Stomach (tissue), 9 donors: ENCODE results near the gene PCDHGA11. TPM values are rescaled to one million over a fixed set of nuclear protein-coding genes. Genes with fewer than 3 reads are reported as not detected.
"Not testable (repeated sequence)": the region's sequence is repeated elsewhere in the genome, so short reads cannot be mapped to it uniquely, and the experiment has no call there.

Experiments used
- DNase-seq, 2 donors: peaks; one replicate each; pipeline versions ENCODE4 v3.0.0 to v3.0.0-alpha.2; 2013 to 2019
- H3K27ac ChIP-seq, 5 donors: fragments of 200-600 bp in 4 of 5; sonication (generic) in 4 of 5; one replicate each; pipeline ENCODE4 v1.5.1; 2013 to 2019; ENCODE audit warnings: mild to moderate bottlenecking in 1 of 5, moderate library complexity in 1 of 5
- H3K27me3 ChIP-seq, 3 donors: fragments of 200-600 bp; sonication (generic); one replicate each; pipeline ENCODE4 v1.5.1; 2017 to 2019; ENCODE audit warnings: mixed run types in 1 of 3
- H3K36me3 ChIP-seq, 4 donors: fragments of 200-600 bp; sonication (generic); 1 replicate in 3 of 4; 2 replicates in 1 of 4; pipeline ENCODE4 v1.5.1; 2016 to 2019
- H3K4me1 ChIP-seq, 4 donors: fragments of 200-600 bp; sonication (generic); one replicate each; pipeline ENCODE4 v1.5.1; 2016 to 2019
- H3K4me3 ChIP-seq, 4 donors: fragments of 200-600 bp; sonication (generic) in 3 of 4; one replicate each; pipeline ENCODE4 v1.5.1; 2016 to 2019; ENCODE audit warnings: mild to moderate bottlenecking in 1 of 4
- H3K9me3 ChIP-seq, 4 donors: fragments of 200-600 bp; sonication (generic); one replicate each; pipeline ENCODE4 v1.5.1; 2016 to 2019
- CTCF ChIP-seq, 7 experiments: fragments of 450-650 bp in 4 of 7; fragments of 200-600 bp in 3 of 7; sonication (generic) in 3 of 7; IDR thresholded peaks; one replicate each; pipeline ENCODE4 v1.5.1; 2016 to 2019; ENCODE audit warnings: antibody characterized with exemption in 7 of 7, control low read depth in 2 of 7, mild to moderate bottlenecking in 1 of 7
- EP300 ChIP-seq: sonication (generic); formaldehyde crosslinking; IDR thresholded peaks from one replicate; pipeline ENCODE4 v1.6.1; 2017; ENCODE audit warnings: antibody characterized with exemption
- POLR2A ChIP-seq, 4 donors: fragments of 450-650 bp; IDR thresholded peaks; one replicate each; pipeline ENCODE4 v1.6.1; 2016; ENCODE audit warnings: antibody characterized with exemption in 4 of 4, control low read depth in 2 of 4, mild to moderate bottlenecking in 1 of 4, moderate library complexity in 1 of 4
- POLR2AphosphoS5 ChIP-seq, 3 donors: sonication (generic); formaldehyde crosslinking; IDR thresholded peaks; one replicate each; pipeline ENCODE4 v1.6.1; 2016; ENCODE audit warnings: antibody characterized with exemption in 3 of 3
- WGBS, 5 donors: extraction: QIAGEN DNeasy Blood & Tissue Kit in 3 of 5; methylation state at CpG; one replicate each; pipeline versions ENCODE4 v1.1.5 to v1.1.7; 2013 to 2018; 5-methylcytosine and 5-hydroxymethylcytosine counted together
- intact Hi-C: fragments of 100-400 bp; cut with DNase I; formaldehyde crosslinking; loops from one replicate; pipeline ENCODE4 v1.15.1; 2023; ENCODE audit warnings: low total_unique reads
- polyA plus RNA-seq, 3 donors: library from polyadenylated mRNA; stranded (reverse); fragments of 200-250 nt; gene quantifications; one replicate each; pipeline ENCODE4 v1.2.3, GENCODE V29; 2013
- total RNA-seq, 5 donors: library from RNA; depleted of rRNA; stranded (reverse); fragments of >200 nt; gene quantifications; one replicate each; pipeline versions ENCODE4 v1.1.0 to v1.2.3, GENCODE V29; 2014 to 2016
- donor health status: healthy with polysubstance abuse.
- donor health status: Bipolar disorder and iron deficiency.
- donor health status: healthy.

The PCDHGA11 gene
- total and polyA plus RNA-seq, 8 donors: 0.25 to 15.2 (median 0.89) TPM

GRCh38 chr5:141413540-141414069, 7.2 kb upstream of the PCDHGA11 start:
- H3K4me1 ChIP-seq: peaks cover 0 to 25% (median 7%) of the 10 kb centered on the region in 4 donors
- intact Hi-C loops: loop anchor here (10.0 kb wide), 1 partner anchor 111 kb away; no protein-coding TSS in a partner anchor
- H3K27ac ChIP-seq: no peak overlapping the region
- no peak for DNase-seq
- WGBS, 5 donors: 8 to 19% (median 14%) methylated on average over 24 to 25 of the region's 25 CpGs
- peaks cover 47 to 99% (median 89%) of the 10 kb centered on the region in 4 donors for H3K9me3 ChIP-seq
- TF ChIP-seq POLR2A (IDR thresholded peaks at IDR 0.05): no peak
- no peak for TF ChIP-seq POLR2AphosphoS5 (IDR thresholded peaks at IDR 0.05)
- no peak for TF ChIP-seq CTCF (IDR thresholded peaks at IDR 0.05)
- TF ChIP-seq EP300: no peak
- peaks cover 0 to 81% (median 28%) of the 10 kb centered on the region in 3 donors for H3K27me3 ChIP-seq
- peaks cover 0 to 14% (median 8%) of the 10 kb centered on the region in 4 donors for H3K36me3 ChIP-seq
- H3K4me3 ChIP-seq: peak overlapping the region; percentile 27 to 48 (median 39)

- not testable (repeated sequence) for DNase-seq, H3K4me3 ChIP-seq, H3K27ac ChIP-seq
- Histone ChIP-seq H3K9me3 (peaks cover 47 to 99% (median 89%) of the 10 kb centered on the region in 4 donors), H3K36me3 (peaks cover 0 to 20% (median 8%) of the 10 kb centered on the region in 4 donors), H3K4me1 (peaks cover 0 to 25% (median 9%) of the 10 kb centered on the region in 4 donors), H3K27me3 (peaks cover 0 to 81% (median 27%) of the 10 kb centered on the region in 3 donors)
- intact Hi-C loops: loop anchor here (10.0 kb wide), 1 partner anchor 110 kb away; no protein-coding TSS in a partner anchor
- 27 to 40% (median 29%) methylated on average over 6 to 46 of the region's 46 CpGs for WGBS, 5 donors
These were observed 6.1 kb upstream of the PCDHGA11 start for GRCh38 chr5:141414548-141415274.

- DNase-seq: not testable (repeated sequence)
These were observed 5.6 kb upstream of the PCDHGA11 start for GRCh38 chr5:141415275-141415618.

GRCh38 chr5:141417494-141418172, 3.2 kb upstream of the PCDHGA11 start, which contains the start of gene PCDHGB7:
TSS of gene PCDHGB7 (plus strand) at chr5:141417677. CDS start at chr5:141417860, 183 bp downstream.
- H3K27me3 ChIP-seq: peaks cover 0 to 85% (median 23%) of the 10 kb centered on the region in 3 donors
- peak within 1 kb of the TSS; percentile 31 to 49 (median 40) for H3K4me3 ChIP-seq
- peaks cover 0 to 41% (median 9%) of the 10 kb centered on the region in 4 donors for H3K4me1 ChIP-seq
- intact Hi-C loops: loop anchor here (10.0 kb wide), 1 partner anchor 107 kb away; no protein-coding TSS in a partner anchor
- DNase-seq: peak; percentile 63 to 83
- H3K27ac ChIP-seq: peak within 1 kb of the TSS in 2 of 5 donors; percentile 17 to 49
- TF ChIP-seq CTCF (IDR thresholded peaks at IDR 0.05): peak in 5 of 7 experiments; percentile 8 to 52 (median 22)
- WGBS, 5 donors: 7 to 15% (median 12%) methylated on average over 41 to 46 of the region's 47 CpGs
- peaks cover 0 to 18% (median 2%) of the 10 kb centered on the region in 4 donors for H3K36me3 ChIP-seq
- peaks cover 67 to 99% (median 94%) of the 10 kb centered on the region in 4 donors for H3K9me3 ChIP-seq

More at GRCh38 chr5:141415275-141415618, 5.6 kb upstream of the PCDHGA11 start:
- H3K9me3 ChIP-seq: peaks cover 48 to 99% (median 89%) of the 10 kb centered on the region in 4 donors
- not testable (repeated sequence) for H3K27ac ChIP-seq, H3K4me3 ChIP-seq
- peaks cover 0 to 25% (median 9%) of the 10 kb centered on the region in 4 donors for H3K4me1 ChIP-seq
- 20 to 27% (median 25%) methylated on average over 11 to 24 of the region's 24 CpGs for WGBS, 5 donors
- peaks cover 0 to 20% (median 8%) of the 10 kb centered on the region in 4 donors for H3K36me3 ChIP-seq
- intact Hi-C loops: loop anchor here (10.0 kb wide), 1 partner anchor 110 kb away; no protein-coding TSS in a partner anchor
- H3K27me3 ChIP-seq: peaks cover 0 to 81% (median 25%) of the 10 kb centered on the region in 3 donors
